NCI-H1436 treated with DMSO at 0.1 percent for 48 hours (cell line): ENCODE measurements around the gene PCDH10.

Experiments used
- DNase-seq: peaks from one replicate; lab custom pipeline; 2025; lab: John Stamatoyannopoulos, UW

Gene PCDH10, protein sequence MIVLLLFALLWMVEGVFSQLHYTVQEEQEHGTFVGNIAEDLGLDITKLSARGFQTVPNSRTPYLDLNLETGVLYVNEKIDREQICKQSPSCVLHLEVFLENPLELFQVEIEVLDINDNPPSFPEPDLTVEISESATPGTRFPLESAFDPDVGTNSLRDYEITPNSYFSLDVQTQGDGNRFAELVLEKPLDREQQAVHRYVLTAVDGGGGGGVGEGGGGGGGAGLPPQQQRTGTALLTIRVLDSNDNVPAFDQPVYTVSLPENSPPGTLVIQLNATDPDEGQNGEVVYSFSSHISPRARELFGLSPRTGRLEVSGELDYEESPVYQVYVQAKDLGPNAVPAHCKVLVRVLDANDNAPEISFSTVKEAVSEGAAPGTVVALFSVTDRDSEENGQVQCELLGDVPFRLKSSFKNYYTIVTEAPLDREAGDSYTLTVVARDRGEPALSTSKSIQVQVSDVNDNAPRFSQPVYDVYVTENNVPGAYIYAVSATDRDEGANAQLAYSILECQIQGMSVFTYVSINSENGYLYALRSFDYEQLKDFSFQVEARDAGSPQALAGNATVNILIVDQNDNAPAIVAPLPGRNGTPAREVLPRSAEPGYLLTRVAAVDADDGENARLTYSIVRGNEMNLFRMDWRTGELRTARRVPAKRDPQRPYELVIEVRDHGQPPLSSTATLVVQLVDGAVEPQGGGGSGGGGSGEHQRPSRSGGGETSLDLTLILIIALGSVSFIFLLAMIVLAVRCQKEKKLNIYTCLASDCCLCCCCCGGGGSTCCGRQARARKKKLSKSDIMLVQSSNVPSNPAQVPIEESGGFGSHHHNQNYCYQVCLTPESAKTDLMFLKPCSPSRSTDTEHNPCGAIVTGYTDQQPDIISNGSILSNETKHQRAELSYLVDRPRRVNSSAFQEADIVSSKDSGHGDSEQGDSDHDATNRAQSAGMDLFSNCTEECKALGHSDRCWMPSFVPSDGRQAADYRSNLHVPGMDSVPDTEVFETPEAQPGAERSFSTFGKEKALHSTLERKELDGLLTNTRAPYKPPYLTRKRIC

DNA sequence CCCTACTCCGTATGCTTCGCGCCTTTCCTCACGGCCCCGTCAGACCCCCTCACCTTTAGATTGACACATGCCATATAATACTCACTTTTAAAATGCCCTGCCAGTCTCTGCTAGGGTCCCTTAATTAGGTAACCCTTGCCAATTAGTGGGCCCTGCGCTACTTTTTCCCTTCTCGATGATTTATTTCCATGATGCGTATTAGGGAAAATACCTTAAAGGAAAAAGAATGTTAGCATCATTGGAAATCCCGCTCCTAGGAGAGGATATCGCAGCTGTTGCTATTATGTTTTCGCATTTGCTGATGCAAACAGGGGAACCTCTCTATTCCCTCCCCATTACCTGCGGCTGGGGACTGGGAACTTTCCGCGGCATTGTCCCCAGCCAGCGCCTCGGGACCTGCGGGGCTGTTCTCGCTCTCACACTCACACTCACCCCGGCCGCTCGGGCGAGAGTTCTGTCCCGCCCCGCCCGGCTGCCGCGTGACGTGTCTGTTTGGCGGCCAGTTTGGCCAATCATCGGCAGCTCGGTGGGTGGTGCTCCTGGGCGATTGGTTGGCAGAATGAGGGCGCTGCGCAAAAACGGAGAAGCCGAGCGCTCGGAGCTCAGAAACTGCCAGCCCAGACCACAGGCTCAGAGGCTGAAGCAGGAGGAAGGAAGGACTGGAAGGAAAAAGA, at the start of gene PCDH10:
TSS of gene PCDH10 (plus strand) at position 605 of the 674 bp plus-strand sequence. CDS start 847 bp downstream, outside the sequence.
- no peak for DNase-seq

DNA sequence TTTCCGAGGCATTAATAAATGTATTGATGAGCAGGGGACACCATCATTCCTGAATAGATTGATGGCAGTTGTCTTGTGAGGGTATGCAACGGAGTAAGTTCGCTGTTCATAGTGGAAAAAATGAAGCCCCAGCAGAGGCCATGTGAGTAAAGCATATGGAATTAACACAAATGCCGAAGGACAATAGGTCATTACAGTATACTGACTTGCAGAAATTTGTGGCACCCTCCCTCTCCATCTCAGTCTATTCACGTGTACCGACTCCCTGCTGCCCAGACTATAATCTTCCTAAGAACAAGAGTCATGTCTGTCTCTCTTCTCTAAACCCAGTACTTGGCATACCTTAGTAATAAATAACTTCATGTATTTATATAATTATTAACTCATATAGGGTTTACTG, 47.1 kb upstream of the PCDH10 start:
- no peak for DNase-seq

DNA sequence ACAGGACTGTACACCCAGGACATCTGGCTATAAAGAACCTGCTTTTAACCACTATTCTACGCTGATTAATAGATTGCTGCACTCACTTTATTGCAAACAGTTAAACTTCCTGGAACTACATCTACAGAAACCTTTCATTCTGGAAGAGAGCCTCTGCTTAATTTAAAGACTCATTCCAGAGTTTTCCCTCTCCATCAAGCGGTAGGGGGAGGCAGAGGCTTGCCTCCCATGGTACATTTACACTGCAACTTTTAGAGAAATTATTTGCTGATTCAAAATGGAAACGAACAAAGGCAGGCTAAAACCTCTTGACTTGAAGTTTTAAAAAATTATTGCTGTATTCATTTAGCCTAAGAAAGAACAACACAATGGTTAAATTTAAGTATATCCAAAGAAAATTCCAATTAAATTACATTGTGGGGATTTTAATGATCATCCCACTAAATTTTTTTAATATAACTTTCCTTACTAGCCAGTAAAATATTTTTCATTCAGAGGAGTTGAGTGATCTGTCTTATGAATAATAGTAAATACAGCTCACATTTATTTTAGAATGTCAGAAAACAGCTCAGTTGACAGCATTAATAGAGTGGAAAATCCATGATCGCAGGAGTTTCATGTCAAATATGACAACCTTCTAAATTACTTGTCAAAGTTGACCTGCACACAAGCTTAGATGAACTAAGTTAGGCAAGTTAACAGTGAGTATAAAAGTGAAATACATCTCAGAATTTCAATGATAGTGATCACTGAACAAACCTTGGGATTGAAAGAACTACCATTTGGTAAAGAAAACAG, 46.3 kb upstream of the PCDH10 start:
- no peak for DNase-seq

DNA sequence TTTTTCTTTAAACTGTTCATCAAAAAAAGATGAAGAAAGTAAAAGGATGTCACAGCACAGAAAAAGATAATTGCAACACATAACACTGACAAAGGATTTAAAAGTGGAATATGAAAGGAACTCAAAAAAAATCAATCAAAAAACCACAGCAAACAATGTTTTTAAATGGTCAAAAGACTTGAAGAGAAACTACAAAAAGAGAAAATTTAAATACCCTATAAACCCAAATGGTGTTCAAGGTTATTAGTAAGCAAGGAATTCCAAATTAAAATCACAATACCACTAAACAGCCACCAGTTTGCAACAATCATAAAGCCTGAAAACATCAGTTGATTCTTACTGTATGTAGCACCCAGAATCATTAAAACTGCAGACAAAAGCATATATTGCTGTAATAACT, 36.5 kb upstream of the PCDH10 start:
- no peak for DNase-seq

DNA sequence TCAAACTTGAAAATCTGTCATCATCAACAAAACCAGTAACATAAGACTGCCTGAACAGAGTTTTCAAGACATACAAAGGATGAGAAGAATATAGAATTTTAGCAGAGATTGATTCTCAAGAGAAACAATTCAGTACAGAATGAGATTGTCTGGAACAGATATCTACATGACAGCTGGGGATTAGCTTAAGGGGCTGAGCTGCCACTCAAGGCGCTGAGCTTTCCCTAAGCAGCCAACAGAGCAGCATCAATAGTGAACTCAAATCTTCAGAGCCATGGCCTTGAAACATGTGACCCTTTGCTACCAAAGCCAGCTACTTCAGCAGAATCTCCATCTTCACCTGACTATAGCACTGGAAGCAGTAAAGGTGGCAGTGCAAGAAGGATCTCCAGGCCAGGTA, 24.3 kb upstream of the PCDH10 start:
- DNase-seq: no peak

DNA sequence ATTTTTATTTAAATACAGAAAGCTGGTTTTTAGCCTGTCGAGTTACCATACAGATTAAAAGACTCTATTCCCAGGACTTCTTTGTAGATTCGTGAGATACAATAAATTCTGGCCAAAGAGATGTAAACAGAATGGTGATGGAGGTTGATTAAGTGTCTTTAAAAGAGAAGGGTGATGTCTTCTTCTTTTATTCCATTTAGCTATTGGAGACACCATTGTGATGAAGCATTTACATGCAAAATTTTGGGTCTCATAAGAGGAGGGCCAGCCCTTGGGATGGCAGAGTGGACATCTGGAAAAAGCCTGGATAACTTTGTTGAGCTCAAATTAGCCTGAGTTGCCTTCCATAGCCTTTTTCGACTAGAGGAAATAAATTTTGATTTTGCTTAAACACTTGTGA, 21.6 kb upstream of the PCDH10 start:
- no peak for DNase-seq

DNA sequence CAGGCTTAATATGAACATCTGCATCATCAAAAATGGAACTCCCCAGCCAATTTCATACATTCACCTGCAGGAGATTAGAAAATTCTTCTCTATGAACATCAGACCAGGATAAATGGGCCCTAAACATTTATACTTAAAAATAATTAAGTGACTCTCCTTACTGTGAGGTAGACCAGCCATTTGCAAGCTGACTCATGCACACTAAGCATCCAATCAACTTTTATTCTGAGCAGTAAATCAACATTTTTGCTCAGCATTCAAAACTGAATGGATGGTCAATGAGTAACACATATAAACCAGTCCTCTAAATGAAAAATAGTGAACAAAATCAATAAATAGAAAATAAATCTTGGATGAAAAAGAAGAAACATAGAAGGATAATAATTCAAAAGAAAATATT, 19.9 kb upstream of the PCDH10 start:
- no peak for DNase-seq

DNA sequence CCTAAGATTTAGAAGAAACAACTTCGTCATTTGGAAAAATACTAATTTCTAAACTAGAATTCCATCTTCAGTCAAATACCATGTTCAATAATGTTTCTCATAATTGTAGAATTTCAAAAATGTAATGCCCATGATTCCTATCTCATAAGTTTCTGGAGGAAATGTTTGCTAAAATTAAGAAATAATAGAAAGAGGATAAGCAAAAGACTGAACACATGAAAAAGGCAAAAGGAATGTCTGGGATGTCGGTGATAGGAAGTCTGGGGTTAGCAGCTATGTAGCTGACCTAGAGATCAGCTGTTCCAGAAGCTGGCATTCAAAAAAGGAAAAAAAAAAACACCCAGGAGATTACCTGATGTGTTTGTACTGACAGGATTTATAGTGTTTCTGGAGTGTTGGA, 18.9 kb upstream of the PCDH10 start:
- no peak for DNase-seq

DNA sequence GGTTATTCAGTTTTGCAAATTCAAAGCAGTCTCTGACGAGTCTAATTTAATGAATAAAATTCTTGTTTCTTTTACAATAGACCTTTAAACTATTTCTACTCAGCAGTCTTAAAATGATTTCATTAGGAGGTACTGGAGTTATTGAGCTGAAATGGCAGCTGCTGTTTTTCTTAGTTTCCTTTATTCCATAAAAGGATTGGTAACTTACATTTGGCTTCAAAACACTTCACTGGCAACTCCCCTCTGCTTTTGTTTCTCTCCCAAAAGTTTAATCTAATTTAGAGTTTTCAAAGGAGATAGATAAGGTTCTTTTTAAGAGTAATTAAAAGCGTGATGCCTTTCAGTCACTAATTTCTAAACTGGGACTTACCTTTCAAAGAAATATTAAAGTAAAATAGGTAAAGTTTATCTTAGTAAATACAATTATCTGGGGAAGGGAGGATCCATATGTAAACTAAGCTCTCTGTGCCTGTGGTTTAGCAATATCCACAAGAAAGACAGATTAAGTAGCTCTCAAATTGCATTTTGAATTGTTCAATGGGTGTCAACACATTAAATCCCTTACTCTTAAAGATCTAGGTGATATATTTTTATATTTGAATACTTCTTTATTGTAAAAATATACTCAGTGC, 17.1 kb upstream of the PCDH10 start:
- DNase-seq: no peak

DNA sequence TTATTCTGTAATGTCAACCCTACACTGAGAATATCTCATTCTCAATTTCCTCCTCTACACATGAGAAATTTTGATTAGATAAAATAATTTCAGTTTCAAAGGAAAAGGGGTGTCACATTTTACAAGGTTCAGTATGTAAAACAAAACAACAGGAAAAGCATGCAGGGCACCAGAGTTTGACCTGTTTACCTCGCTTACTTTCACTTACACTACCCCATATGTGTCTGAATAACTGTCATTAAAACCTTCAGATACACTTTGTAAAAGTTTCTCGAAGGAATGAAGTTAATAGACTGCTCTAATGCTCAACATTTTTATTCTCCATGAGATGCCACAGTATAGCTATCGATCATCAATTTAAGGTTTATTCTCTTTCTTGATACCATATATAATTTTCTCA, 12.3 kb upstream of the PCDH10 start:
- DNase-seq: no peak

DNA sequence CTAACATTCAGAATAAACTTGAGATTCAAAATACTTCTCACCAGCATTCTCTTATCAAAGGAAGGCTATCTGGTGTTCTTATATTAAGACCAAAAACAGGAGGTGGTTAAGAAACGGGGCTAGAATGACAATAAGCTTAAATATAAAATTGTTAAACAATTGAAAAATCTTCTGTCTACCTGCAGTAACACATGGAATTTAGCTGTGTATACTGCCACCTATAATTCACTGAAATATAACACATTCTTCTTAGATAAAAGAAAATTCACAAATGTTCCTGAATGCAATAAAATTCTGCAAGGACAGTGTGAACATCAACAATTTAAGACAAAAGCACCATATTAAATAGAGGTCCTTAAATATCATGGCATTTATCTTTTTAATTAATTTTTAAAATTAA, 11.5 kb upstream of the PCDH10 start:
- DNase-seq: no peak

DNA sequence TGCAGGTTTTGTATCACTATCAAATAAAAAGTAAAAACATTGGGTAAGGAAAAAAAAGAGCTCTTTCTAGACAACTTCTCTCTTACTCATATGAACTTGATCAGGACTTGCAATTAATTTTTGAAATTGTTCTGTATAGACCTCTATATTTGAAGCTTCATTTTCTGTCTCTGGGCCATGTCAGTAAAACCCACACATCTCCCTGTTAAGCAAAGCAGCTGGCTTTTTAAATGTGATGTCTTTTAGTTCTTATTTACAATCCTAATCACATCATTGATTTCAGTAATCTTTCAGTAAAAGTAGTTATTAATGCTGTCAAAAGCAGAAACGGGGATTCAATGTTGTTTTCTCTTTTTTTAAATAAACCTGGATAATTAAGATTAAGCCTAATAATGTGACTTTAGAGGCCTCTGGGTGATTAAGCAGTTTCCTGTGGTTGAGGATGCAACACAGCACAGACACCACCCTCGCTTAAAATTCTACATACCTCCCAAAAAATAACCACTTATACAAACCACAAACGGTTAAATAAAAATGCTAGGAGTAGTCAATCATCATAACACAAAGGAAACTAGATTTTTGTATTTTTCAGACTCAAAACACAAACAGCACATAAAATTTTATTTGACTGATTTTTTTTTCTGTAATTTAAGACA, 5.2 kb upstream of the PCDH10 start:
- DNase-seq: no peak

DNA sequence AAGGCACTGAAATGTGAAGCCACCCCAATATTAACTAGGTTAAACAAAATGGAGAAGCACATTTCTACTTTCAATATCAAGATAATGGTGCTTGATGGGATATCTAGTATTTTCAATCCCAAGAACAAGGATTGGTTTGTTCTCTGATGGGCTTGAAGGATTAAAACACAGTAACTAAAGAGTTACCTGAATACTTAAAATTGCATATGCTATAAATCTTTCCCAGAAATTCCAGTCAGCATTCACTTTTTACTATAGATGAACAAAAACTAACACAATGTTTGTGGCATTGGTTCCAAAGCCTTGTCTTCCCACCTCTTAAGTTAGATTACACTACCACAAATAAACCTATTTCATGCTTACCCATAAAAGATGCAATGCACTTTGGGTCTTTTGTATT, 3.9 kb upstream of the PCDH10 start:
- DNase-seq: no peak

DNA sequence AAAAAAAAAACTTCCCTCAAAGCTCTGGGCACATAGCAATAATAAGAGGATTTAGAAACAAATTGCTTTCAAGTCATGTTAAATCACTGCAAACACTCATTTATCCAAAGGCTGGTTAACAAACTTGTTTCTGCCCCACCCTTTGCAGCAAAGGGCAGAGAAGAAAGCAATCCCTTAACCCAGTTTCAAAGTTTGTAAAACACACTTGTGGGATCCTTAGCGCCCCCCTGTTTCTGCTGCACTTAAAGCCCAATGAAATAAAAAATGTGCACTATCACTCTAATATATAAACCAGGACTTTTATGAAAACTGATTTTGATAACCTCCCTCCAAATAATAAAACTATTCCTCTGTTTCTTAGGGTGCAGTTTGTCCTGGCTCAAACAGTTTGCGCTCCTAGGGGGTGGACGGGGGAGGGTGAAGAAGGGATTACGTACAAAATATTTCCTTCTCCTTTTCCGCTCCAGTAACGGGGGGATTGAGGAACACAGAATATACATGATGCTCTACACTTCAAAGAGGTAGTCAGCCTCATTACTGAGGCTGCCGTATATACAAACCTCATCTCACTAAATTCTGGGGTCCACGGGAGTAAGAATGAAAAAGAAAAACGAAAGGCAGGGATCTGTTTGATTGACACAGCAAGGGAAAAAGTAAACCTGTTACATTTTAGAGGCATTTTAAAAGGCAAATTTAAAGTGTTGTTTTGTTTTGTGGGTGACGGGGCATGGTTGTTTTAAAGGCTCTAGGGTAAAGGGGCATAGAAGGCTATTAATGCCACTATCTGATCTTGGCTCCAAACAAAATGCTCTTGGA, 3.1 kb upstream of the PCDH10 start:
- no peak for DNase-seq

DNA sequence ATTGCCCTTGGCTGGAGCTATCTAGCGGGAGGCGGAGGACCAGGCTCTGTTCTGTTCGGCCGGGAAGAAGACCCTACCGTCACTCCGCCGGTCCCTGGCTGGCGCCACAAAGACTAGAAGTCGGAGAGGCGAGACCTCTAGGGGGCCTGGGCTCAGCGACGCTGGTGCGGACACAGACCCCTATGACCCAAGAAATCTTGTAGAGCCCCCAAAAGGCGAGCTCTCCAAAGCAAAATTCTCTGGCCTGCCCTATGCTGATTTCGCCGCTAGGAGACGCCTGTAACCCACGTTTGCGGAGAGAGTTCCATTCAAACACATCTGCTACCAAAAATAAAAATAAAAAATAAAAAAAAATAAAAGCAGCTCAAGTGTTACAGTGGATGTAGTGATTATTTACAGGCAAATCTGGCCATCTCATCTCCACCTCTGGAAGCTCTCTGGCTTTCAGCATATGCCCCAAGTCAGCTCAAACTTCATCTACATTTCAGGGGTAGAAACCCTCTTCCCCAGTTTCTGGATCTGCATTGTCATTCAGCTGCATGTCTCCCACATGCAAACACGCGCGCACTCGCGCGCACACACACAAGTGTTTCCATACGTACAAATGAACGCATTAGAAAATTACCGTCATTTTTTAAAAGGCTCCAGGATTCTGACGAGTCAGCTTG, 2.4 kb upstream of the PCDH10 start:
- DNase-seq: no peak

DNA sequence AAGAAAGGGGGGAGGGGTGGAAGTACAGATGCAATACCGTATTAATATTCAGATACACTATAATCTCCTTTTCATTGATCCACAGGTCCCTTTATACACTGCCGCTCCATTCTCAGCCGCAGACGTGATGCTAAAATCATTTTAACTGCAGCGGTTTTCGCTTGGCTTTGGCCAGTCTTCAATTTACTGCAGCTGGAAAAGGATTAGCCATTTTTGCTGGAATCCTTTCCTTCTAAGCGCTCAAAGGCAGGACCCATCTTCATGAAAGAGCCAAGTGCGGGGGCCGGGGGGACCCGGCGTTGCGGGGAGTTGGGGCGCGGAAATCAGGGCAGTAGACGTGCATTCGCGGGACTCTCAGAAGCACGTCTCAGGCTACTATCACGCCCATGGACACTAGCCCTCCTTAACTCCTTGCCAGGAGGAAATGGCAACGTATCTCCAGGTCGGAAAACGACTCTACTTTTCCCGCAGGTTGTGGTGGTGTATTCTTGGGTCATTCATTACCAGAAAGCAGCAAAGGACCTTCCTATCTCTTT, 1.7 kb upstream of the PCDH10 start:
- DNase-seq: no peak

DNA sequence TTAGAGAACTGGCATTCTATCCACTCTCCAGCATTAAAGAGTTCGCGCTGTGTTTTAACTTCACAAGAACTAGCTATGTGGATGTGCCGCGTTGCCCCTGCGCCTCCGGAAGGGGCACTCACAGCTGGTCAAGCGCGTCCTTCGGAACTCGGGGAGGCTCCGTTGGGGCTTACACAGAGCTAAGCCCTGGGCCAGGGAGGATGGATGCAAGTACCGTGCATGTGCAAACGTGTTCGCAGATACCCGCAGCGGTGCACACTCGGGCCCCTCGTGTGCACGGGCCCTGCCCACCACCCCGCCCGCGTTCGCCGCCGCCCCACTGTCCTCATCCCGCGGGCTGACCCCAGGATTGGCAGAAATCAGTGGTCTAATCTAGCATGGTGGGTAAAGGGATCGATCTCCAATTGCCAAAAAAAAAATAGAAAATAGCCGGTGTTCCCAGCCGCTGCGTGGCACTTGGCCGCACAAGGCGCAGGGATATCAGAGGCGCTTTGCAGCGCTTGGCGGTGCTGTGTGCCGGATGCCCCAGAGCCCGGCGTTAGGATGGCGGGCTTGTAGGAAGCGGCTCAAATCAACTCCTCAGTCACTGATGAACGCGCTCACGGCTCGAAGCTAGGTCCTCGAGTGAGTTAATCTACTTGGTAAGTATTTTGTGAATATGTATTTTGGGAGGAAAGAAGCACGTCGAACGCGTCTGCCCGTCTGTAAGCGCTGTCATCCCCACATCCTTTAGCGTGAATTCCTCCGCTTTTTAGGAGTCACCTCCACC, 989 bp upstream of the PCDH10 start:
- DNase-seq: no peak

DNA sequence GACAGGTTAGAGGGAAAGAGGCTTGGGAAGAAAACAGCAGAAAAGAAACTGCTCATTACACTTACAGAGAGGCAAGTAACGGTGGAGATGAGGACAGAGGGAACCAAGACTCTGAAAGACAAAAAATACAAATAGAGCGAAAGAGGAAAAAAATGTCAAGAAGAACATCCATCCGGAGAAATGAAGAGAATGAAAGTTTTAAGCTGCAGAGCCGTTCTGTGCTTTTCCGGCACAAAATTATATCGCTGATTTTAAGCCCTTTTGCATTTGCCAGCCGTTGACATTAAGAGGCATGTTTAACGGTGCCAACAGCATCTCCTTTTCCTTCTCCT, 236 bp downstream of the PCDH10 start:
- DNase-seq: no peak
